Measurements from ENCODE around the gene NEURL1B.
"Not testable (repeated sequence)": the region's sequence is repeated elsewhere in the genome, so short reads cannot be mapped to it uniquely, and the experiment has no call there.

Gene NEURL1B

GRCh38 chr5:172600571-172600970 lies 40.5 kb upstream of the NEURL1B start:
- H3K4me3 ChIP-seq (replicated peaks; ENCODE audit: low read depth, low read length): no peak overlapping the region
- DNase-seq (ENCODE audit: low read depth): no peak
- TF ChIP-seq CTCF (IDR thresholded peaks at IDR 0.05; ENCODE audit: low read length, missing control alignments): no peak

- not testable (repeated sequence) for H3K4me3 ChIP-seq (replicated peaks; ENCODE audit: low read depth, low read length); DNase-seq (ENCODE audit: low read depth)
These were observed 39.5 kb upstream of the NEURL1B start for GRCh38 chr5:172601576-172601975.

GRCh38 chr5:172602783-172603231 lies 38.3 kb upstream of the NEURL1B start:
- DNase-seq (ENCODE audit: low read depth): no peak
- no peak for TF ChIP-seq CTCF (IDR thresholded peaks at IDR 0.05; ENCODE audit: low read length, missing control alignments)
- H3K4me3 ChIP-seq (replicated peaks; ENCODE audit: low read depth, low read length): no peak overlapping the region

GRCh38 chr5:172603251-172603806 lies 37.7 kb upstream of the NEURL1B start:
- no peak overlapping the region for H3K4me3 ChIP-seq (replicated peaks; ENCODE audit: low read depth, low read length)
- DNase-seq (ENCODE audit: low read depth): peak; percentile 27
- TF ChIP-seq CTCF (IDR thresholded peaks at IDR 0.05; ENCODE audit: low read length, missing control alignments): no peak

- no peak for DNase-seq (ENCODE audit: low read depth)
- no peak for TF ChIP-seq CTCF (IDR thresholded peaks at IDR 0.05; ENCODE audit: low read length, missing control alignments)
- no peak overlapping the region for H3K4me3 ChIP-seq (replicated peaks; ENCODE audit: low read depth, low read length)
These were observed 35.6 kb upstream of the NEURL1B start for GRCh38 chr5:172605466-172605865.

GRCh38 chr5:172606156-172606785 lies 34.8 kb upstream of the NEURL1B start:
- TF ChIP-seq CTCF (IDR thresholded peaks at IDR 0.05; ENCODE audit: low read length, missing control alignments): no peak
- DNase-seq (ENCODE audit: low read depth): no peak
- H3K4me3 ChIP-seq (replicated peaks; ENCODE audit: low read depth, low read length): no peak overlapping the region

GRCh38 chr5:172607213-172607793 lies 33.8 kb upstream of the NEURL1B start:
- H3K4me3 ChIP-seq (replicated peaks; ENCODE audit: low read depth, low read length): no peak overlapping the region
- peak; percentile 70 for DNase-seq (ENCODE audit: low read depth)
- no peak for TF ChIP-seq CTCF (IDR thresholded peaks at IDR 0.05; ENCODE audit: low read length, missing control alignments)

All from fibroblast of pulmonary artery (primary cell).